Tibial artery (tissue), 4 donors: Measurements from ENCODE around the gene TRMT2B.

Experiments
- DNase-seq, 2 donors: peaks; one replicate each; pipeline ENCODE4 v3.0.0-alpha.2; 2019
- H3K27ac ChIP-seq, 2 donors: fragments of 200-600 bp; sonication (generic) in 1 of 2; 1 replicate in 1 of 2; 2 replicates in 1 of 2; pipeline ENCODE4 v1.5.1; 2018 to 2019; ENCODE audit warnings: mild to moderate bottlenecking in 1 of 2
- H3K27me3 ChIP-seq, 2 donors: fragments of 200-600 bp; sonication (generic) in 1 of 2; one replicate each; pipeline versions ENCODE4 v1.5.1 to v1.6.0; 2016 to 2019
- H3K36me3 ChIP-seq, 3 donors: fragments of 200-600 bp; sonication (generic) in 2 of 3; one replicate each; pipeline ENCODE4 v1.5.1; 2016 to 2019; ENCODE audit warnings: mild to moderate bottlenecking in 2 of 3
- H3K4me1 ChIP-seq, 4 donors: fragments of 200-600 bp; sonication (generic) in 2 of 4; 1 replicate in 3 of 4; 2 replicates in 1 of 4; pipeline ENCODE4 v1.5.1; 2016 to 2019
- H3K4me3 ChIP-seq, 2 donors: fragments of 200-600 bp; sonication (generic) in 1 of 2; 1 replicate in 1 of 2; 2 replicates in 1 of 2; pipeline ENCODE4 v1.5.1; 2018 to 2019; ENCODE audit warnings: mild to moderate bottlenecking in 2 of 2
- H3K9me3 ChIP-seq, 3 donors: fragments of 200-600 bp; sonication (generic) in 1 of 3; one replicate each; pipeline ENCODE4 v1.5.1; 2016 to 2019
- intact Hi-C: fragments of 100-400 bp; cut with DNase I; formaldehyde crosslinking; loops from one replicate; pipeline ENCODE4 v1.15.0; 2023; ENCODE audit warnings: low total_unique reads
- TF ChIP-seq, protein P1 (sequence below), 2 experiments: fragments of 200-600 bp in 1 of 2; fragments of 450-650 bp in 1 of 2; IDR thresholded peaks; one replicate each; pipeline ENCODE4 v1.5.1; 2017 to 2019; ENCODE audit warnings: antibody characterized with exemption in 2 of 2, mild to moderate bottlenecking in 1 of 2, moderate library complexity in 1 of 2

TRMT2B gene

DNA sequence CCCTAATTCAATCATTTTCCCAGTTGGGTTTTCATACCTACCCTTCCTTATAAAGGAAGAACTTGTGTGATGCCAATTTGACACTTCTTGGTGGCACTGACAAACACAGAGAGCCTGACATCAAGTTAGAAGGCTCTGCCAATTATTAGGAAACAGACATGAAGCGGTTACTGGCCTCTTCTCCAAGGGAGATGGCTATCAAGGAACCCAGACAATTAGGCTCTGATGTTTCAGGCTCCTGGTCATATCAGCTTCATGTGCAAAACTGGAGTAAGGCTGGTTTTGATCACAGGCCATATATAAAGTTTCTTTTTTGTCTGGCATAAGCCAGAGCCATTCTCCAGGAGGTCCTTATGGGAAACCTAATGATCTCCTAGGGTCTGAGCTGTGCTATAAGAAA, 82.0 kb downstream of the TRMT2B start:
- no peaks in the 10 kb centered on the region for H3K36me3 ChIP-seq
- H3K9me3 ChIP-seq: no peaks in the 10 kb centered on the region
- no peak overlapping the region for H3K4me3 ChIP-seq
- no peaks in the 10 kb centered on the region for H3K4me1 ChIP-seq
- no peaks in the 10 kb centered on the region for H3K27me3 ChIP-seq
- no peak overlapping the region for H3K27ac ChIP-seq
- DNase-seq: no peak
- TF ChIP-seq, protein P1, sequence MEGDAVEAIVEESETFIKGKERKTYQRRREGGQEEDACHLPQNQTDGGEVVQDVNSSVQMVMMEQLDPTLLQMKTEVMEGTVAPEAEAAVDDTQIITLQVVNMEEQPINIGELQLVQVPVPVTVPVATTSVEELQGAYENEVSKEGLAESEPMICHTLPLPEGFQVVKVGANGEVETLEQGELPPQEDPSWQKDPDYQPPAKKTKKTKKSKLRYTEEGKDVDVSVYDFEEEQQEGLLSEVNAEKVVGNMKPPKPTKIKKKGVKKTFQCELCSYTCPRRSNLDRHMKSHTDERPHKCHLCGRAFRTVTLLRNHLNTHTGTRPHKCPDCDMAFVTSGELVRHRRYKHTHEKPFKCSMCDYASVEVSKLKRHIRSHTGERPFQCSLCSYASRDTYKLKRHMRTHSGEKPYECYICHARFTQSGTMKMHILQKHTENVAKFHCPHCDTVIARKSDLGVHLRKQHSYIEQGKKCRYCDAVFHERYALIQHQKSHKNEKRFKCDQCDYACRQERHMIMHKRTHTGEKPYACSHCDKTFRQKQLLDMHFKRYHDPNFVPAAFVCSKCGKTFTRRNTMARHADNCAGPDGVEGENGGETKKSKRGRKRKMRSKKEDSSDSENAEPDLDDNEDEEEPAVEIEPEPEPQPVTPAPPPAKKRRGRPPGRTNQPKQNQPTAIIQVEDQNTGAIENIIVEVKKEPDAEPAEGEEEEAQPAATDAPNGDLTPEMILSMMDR (IDR thresholded peaks at IDR 0.05): no peak
- intact Hi-C loops: no loop called here

DNA sequence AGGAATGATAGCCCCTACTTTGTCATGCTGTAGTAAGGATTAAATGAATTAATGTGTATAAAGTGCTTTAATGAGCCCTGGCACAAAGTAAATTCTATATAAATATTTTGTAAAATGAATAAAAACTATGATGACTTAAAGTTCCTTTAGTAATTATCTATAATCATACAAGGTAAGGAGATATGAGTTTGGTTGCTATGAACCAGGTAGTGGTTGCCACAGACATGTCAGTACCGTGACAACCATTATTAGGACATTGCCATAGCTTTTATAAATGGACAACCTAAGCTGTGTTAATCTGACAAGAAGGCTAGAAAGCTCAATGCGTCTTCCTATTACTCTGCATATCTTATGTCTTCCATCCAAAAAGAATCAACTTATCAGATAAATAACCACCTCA, 82.5 kb downstream of the TRMT2B start, which contains the start of gene ARL13A:
TSS of gene ARL13A (plus strand) at position 301 of the 400 bp plus-strand sequence. CDS start 3,982 bp downstream, outside the sequence.
- Histone ChIP-seq H3K9me3 (no peaks in the 10 kb centered on the region), H3K27me3 (no peaks in the 10 kb centered on the region), H3K36me3 (no peaks in the 10 kb centered on the region), H3K27ac (no peak within 1 kb of the TSS), H3K4me3 (no peak within 1 kb of the TSS), H3K4me1 (no peaks in the 10 kb centered on the region)
- DNase-seq: no peak
- intact Hi-C loops: no loop called here
- TF ChIP-seq, protein P1 (IDR thresholded peaks at IDR 0.05): no peak

DNA sequence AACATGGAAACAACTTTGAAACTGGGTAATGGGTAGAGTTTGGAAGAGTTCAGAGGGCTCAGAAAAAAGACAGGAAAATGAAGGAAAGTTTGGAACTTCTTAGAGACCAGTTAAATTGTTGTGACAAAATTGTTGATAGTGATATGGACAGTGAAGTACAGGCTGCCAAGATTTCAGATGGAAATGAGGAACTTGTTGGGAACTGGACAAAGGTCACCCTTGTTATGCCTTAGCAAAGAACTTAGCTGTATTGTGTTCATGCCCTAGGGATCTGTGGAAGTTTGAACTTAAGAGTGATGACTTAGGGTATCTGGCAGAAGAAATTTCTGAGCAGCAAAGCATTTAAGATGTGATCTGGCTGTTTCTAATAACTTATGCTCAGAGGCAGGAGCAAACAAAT, 87.5 kb downstream of the TRMT2B start:
- no peaks in the 10 kb centered on the region for H3K27me3 ChIP-seq
- DNase-seq: no peak
- H3K9me3 ChIP-seq: peaks cover 0 to 8% (median 0%) of the 10 kb centered on the region in 3 donors
- no peaks in the 10 kb centered on the region for H3K36me3 ChIP-seq
- TF ChIP-seq, protein P1 (IDR thresholded peaks at IDR 0.05): no peak
- intact Hi-C loops: no loop called here
- no peak overlapping the region for H3K27ac ChIP-seq
- no peak overlapping the region for H3K4me3 ChIP-seq
- H3K4me1 ChIP-seq: no peaks in the 10 kb centered on the region

DNA sequence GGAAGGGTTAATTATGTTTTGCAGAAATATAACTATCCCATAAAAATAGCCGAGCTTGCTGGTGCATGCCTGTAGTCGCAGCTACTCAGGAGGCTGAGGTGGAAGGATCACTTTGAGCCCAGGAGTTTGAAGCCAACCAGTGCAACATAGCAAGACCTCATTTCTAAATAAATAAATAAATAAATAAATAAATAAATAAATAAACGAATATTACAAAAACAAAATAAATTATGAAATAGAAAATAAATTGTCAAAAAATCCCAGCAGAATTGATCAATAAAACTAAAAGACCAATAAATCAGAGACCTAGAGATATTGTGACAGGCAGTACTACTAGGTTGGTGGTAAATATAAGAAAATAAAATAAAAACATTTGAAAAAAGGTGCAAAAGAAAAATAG, 89.1 kb downstream of the TRMT2B start:
- intact Hi-C loops: no loop called here
- Histone ChIP-seq H3K9me3 (peaks cover 0 to 8% (median 0%) of the 10 kb centered on the region in 3 donors), H3K27ac (no peak overlapping the region), H3K4me1 (no peaks in the 10 kb centered on the region), H3K4me3 (no peak overlapping the region), H3K27me3 (no peaks in the 10 kb centered on the region), H3K36me3 (no peaks in the 10 kb centered on the region)
- no peak for DNase-seq
- TF ChIP-seq, protein P1 (IDR thresholded peaks at IDR 0.05): no peak
